Kidney epithelial cell (primary cell): Measurements from ENCODE around the gene ANKRD17. TPM values are rescaled to one million over a fixed set of nuclear protein-coding genes. Genes with fewer than 3 reads are reported as not detected.

ENCODE experiments used
- DNase-seq: peaks from one replicate; pipeline ENCODE4 v3.0.0-alpha.2; 2010; ENCODE audit warnings: low read depth
- H3K27me3 ChIP-seq: 2 replicates; pipeline ENCODE4 v1.6.0; 2011; ENCODE audit warnings: low read length; ENCODE audit not compliant: control insufficient read depth, insufficient read depth
- H3K36me3 ChIP-seq: 2 replicates; pipeline ENCODE4 v1.5.1; 2011; ENCODE audit warnings: low read length; ENCODE audit not compliant: control insufficient read depth, insufficient read depth
- H3K4me3 ChIP-seq: 2 replicates; pipeline ENCODE4 v1.5.1; 2011; ENCODE audit warnings: low read depth, mild to moderate bottlenecking, control low read depth, low read length
- CTCF ChIP-seq: IDR thresholded peaks from 2 replicates; pipeline ENCODE4 v1.5.1; 2011; ENCODE audit warnings: mild to moderate bottlenecking, moderate library complexity, low read length, control low read depth, inconsistent platforms; ENCODE audit not compliant: insufficient read depth, poor library complexity, severe bottlenecking
- total RNA-seq: library from RNA; depleted of rRNA; stranded (reverse); fragments of >200 nt; gene quantifications from 2 replicates; pipeline ENCODE4 v1.2.3, GENCODE V29; 2015

ANKRD17 gene
- total RNA-seq, 1 donor from 2014 or later = 39.9 TPM

GRCh38 chr4:73086095-73086868 is 172.3 kb downstream of the ANKRD17 start:
- H3K4me3 ChIP-seq = no peak overlapping the region
- no peak for TF ChIP-seq CTCF
- H3K27me3 ChIP-seq = no peaks in the 10 kb centered on the region
- H3K36me3 ChIP-seq = peaks cover 2% of the 10 kb centered on the region
- DNase-seq = no peak

- H3K36me3 ChIP-seq = no peaks in the 10 kb centered on the region
- no peak for TF ChIP-seq CTCF
- no peaks in the 10 kb centered on the region for H3K27me3 ChIP-seq
- no peak overlapping the region for H3K4me3 ChIP-seq
- no peak for DNase-seq
Observed at GRCh38 chr4:73080789-73081188, 177.8 kb downstream of the ANKRD17 start.

- Histone ChIP-seq H3K27me3 (no peaks in the 10 kb centered on the region), H3K4me3 (no peak overlapping the region), H3K36me3 (no peaks in the 10 kb centered on the region)
- DNase-seq = no peak
- TF ChIP-seq CTCF = no peak
Observed at GRCh38 chr4:73075832-73076231, 182.8 kb downstream of the ANKRD17 start.

GRCh38 chr4:73070074-73070390 is 188.6 kb downstream of the ANKRD17 start:
- no peaks in the 10 kb centered on the region for H3K36me3 ChIP-seq
- DNase-seq = no peak
- peak overlapping the region; percentile 70 for H3K4me3 ChIP-seq
- H3K27me3 ChIP-seq = no peaks in the 10 kb centered on the region
- no peak for TF ChIP-seq CTCF

GRCh38 chr4:73069338-73070073 is 189.1 kb downstream of the ANKRD17 start, which contains the start of gene COX18:
TSS of gene COX18 (minus strand) at chr4:73069716. CDS start at chr4:73069649, 67 bp downstream.
- Histone ChIP-seq H3K36me3 (no peaks in the 10 kb centered on the region), H3K27me3 (no peaks in the 10 kb centered on the region), H3K4me3 (peak within 1 kb of the TSS; percentile 70)
- TF ChIP-seq CTCF = no peak
- DNase-seq = peak; percentile 90
